HG03196 (cell line): ENCODE measurements around the gene DBN1.
"Not testable (repeated sequence)": the region's sequence is repeated elsewhere in the genome, so short reads cannot be mapped to it uniquely, and the experiment has no call there.

ENCODE experiments used
- ATAC-seq: cut with Tn5 transposase; IDR thresholded peaks from one replicate; pipeline ENCODE4 v1.9.1; 2021; ENCODE audit not compliant: unreplicated experiment

Gene DBN1

DNA sequence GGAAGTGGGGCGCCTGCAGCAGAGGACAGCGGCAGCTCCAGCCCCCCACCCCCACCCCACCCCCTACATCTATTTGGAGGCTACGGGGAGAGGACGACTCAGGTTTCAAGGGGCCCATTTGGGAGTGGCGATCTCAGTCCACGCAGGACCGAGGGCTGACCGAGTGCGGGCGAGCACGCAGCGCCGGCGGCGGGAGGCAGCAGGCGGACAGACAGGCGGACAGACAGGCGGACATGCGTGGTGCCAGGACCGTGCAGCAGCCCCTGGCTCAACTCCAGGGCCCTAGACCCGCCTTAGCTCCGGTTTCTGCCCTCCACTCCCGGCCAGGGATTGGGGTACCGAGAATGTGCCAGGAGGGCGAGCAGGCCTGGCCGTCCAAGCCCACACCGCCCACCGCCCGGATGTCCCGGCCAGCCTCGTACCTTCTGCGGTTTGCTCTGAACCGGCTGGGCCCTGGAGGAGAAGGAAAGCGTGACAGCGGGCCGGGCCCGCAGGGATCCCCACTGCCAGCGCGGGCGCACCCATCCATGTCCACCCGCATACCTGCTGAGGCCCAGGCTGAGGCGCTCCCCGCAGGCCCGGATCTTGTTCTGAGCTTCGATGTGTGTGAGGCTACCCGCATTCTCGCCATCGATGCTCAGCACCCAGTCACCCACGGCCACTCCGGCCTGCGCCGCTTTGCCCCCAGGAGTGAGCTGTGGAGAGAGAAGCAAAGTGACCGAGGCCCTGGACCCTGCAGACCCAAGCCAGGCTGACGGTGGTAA is 18.7 kb upstream of the DBN1 start:
- no peak for ATAC-seq

DNA sequence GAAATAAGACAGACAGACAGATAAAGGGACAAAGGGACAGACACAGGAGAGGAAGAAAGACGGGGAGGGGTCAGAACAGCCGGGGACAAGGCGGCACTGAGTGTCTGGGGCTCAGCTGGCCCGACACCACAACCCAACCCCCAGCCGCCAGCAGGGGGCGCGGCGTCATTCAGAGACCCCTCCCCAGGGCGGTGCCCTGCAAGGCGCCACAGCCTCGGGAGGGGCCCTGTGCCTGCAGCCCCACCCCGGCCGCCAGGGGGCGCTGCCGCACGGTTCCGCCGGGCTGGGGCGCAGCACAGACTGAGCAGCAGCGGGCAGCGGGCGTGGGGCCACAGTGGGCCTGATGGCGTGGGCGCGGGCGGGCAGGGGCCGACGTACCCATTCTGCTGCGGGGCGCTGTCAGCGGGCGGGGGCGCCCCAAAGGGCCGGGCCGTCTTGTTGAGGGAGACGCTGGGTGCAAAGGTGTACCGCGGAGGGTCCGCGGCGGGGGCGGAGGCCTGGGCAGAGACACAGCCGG is 18.1 kb upstream of the DBN1 start:
- ATAC-seq: no peak

DNA sequence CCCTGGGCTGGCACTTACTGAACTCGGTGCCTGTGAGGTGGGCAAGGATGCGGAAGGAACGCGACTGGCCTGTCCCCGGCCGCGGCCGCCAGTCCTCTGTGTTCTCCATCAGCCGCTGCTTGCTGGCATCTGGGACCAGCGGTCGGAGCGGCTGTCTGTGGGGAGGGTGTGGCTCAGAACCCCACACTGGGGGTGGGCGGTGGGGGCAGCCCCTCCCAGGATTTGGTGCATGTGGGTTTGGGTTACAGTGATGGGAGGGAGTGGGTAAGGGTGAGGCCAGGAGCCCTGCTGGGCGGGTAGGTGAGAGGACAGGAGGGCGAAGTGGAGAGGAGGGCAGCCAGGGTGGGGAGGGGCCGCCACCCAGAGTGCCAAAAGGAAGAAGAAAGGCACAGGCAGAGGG is 17.6 kb upstream of the DBN1 start:
- no peak for ATAC-seq

DNA sequence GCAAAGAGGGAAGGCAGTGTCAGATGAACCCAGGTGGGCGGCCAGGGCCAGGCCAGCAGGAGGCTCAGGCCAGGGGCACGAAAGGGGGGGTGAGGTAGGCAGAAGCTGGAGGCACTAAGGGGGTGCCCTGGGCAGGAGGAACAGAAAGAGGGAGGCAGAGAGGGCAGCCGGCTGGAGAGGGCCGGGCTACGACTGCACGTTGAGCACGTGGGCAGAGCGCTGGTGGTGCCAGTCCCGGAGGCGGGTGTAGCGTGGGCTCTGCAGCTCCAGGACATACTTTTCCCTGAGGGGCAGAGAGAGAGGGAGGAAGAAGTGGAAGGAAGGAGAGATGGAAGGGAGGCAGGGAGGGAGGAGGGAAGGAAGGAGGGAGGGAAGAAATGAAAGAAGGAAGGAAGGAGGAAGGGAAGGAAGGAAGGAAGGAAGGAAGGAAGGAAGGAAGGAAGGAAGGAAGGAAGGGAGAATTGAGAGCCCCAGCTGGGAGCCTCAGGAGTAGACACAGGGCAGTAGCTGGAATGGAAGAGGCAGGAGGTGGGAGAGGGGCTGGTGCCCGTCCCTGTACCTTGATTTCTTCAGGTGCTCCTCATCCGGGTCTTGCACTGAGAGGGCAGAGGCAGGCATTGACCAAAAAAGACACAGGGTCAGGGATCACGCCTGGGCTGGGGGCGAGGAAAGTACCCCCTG is 17.0 kb upstream of the DBN1 start:
- ATAC-seq: no peak

DNA sequence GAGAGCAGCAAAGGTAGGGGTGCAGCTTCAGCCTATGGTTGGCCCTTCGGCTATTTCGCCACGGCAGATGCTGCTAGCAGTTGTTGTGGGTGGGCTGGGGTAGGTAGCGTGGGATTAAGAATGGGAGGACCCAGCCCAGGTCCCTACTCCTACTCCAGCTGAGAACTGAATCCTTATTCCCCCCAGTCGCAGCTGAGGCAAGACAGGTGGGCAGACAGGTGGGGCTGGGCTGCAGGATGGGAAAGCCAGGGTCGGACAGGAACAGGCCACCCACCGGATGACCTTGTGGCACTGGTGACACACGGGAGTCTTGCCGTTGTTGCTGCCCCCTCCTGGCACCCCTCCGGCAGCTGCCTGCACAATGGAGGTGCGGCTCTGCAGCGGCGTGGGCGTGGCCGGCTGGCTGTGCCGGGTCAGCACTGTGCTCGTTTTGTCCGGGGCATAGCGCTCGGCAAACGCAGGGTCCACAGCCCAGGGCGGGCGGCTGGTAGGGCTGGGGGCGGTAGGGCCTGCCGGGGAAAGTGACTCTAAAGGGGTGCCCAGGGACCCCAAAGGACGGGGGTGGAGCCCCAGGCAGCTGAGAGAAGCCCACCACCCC is 15.8 kb upstream of the DBN1 start:
- no peak for ATAC-seq

DNA sequence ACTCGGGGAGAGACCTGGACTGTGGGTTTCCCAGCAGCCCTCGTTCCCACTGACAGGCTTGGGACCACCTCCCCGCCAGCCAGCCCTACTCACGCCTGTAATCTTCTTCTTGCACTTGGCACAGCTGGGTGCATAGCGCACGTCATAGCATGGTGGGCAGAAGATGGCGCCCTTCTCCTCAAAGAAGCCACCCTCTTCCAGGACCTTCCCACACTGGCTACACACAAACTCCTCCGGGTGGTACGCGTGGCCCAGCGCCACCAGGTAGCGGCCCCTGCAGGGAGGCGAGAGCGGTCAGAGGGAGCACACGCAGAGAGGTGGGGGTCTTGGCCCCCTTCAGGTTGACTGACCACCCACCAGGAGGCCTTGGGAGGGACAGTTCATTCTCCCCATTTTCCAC is 14.5 kb upstream of the DBN1 start:
- ATAC-seq: no peak

DNA sequence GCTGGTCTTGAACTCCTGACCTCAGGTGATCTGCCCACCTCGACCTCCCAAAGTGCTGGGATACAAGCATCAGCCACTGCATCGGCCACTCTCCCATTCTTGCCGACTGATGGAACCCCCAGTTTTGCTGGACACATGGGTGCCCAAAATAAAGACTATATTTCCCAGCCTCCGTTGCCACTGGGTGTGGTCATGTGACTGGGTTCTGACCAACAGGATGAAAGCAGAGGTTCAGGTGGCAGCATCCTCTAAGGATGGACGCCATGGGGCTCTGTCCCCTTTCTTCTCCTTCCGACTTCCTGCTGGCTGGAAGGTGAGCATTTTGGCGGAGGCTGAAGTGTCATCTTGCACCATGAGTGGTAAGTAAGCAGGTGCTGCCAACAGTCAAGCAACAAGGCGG is 13.7 kb upstream of the DBN1 start:
- ATAC-seq: no peak

DNA sequence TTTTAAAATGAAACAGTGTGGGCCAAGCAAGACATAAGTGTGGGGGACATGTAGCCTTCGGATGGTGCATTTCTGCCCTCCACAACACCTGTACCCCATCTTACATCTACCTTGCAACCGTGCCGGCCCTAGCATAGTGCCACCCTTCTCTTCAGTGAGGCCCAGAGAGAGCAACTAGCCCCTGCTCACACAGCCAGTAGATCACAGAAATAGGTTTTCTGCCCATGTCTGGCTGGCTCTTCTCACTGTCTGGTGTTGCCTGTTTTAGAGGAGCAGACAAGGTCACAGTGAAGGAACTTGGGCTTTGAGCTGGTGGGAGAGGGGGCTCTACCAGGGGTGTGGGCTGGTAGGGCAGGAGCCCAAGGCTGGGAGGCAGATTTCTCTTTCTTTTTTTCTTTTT is 12.8 kb upstream of the DBN1 start:
- ATAC-seq: no peak

DNA sequence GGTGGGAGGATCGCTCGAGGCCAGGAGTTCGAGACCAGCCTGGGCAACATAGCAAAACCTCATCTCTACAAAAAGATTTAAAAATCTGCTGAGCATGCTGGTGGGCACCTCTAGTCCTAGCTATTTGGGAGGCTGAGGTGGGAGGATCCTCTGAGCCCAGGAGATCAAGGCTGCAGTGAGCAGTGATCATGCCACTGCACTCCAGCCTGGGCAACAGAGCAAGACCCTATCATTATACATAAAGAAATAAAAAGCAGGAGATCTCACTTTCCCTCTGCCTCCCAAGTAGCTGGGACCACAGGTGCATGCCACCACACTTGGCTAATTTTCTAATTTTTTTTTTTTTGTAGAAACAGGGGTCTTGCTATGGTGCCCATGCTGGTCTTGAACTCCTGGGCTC is 12.3 kb upstream of the DBN1 start:
- ATAC-seq: not testable (repeated sequence)

DNA sequence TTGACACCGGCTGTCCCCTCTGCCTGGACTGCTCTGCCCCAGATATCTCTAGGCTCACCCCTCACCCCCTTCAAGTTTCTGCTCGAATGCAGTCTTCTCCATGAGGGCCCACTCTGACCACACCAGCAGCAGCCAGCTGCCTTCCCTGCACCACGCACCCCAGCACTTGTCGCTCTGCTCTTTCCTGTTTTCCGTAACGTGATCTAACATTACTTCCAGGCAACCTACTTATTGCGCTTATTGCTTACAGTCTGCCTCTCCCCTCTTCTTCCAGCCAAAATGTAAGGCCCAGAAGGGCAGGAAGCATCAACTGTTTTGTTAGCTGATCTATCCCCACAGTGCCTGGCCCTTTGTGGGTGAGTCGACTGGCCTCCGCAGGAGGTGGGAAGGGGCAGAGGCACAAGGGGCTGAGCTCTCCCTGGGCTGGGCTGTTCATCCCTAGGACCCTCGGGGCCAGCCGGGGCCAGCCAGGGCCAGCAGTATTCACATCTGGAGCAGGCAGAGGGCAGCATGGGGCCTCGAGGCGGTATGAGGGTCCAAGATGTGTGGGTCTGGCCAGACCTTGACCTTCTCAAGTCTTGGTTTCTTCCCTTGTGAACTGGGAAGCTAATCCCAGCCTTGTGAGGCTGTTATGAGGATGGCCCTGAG is 11.6 kb upstream of the DBN1 start:
- no peak for ATAC-seq

DNA sequence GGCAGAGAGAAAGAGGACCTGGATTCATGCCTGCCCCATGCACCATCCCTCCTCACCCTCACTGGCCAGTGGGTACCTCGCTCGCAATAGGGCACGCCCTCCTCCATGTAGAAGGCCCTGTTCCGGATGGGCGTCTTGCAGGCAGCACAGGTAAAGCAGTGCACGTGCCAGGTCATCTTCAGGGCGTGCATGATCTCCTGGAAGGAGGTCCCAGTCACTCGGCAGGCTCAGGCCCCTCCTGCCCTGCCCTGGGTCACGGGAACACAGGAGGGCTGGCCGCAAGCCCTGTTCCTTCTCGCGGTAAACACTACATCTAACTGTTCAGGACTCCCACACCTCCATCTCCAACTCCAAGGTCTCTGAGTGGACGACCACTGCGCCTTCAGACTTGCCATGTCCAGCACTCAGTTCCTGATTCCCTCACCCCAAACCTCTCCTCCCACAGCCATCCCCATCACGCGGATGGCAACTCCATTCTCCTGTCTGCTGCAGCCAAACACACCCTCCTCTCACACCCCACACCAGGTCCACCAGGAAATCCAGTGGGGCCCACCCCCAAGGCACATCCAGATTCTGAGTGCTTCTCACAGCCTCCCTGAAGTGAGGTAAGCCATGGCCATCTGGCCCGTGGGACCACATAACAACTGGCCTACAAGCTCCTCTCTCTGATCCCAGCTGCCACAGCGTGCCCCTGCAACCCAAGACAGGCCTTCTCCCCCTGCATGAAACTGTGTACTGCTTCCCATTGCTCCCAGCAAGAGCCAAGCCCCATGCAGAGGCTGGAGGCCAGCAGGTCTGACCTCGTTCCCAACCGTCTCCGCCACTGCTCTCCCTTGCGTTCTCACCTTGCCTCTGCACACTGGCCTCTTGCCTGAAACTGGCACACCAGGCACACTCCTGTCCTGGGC is 10.8 kb upstream of the DBN1 start:
- no peak for ATAC-seq

DNA sequence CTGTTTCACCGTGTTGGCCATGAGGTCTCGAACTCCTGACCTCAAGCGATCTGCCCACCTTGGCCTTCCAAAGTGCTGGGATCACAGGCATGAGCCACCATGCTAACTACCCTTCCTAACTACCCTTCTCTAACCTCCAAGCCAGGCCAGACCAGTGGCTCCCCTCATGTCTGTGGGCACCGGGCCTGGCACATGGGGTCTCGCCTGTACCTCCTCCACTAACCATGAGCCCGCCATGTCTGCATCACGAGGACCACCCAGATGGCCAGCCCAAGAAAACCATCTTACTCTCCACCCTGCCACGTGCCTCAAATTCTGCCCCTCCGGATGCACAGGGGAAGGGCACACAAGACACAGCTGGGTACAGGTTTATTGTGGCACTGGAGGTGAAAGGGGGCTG is 9.6 kb upstream of the DBN1 start:
- ATAC-seq: no peak

DNA sequence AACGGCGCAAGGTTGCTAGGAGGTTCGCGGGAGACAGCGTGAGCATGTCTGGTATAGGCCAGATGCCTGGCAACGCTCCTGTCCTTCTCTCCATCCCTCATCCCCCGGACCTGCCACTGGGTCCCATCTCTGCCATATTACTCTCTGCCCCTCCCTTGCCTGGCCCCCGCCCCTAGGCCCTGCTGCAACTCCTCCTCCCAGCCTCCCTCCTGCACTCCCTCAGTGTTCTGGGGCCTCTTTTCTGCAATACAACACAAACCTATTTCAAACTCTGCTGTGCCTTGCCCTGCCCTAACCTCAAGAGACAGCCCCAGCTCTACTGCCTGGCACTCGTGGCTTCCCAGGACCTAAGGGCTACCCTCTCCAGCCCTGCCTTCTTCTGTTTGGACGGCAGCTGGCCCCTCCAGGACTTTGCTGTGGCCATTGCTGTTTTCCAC is 8.9 kb upstream of the DBN1 start:
- no peak for ATAC-seq

DNA sequence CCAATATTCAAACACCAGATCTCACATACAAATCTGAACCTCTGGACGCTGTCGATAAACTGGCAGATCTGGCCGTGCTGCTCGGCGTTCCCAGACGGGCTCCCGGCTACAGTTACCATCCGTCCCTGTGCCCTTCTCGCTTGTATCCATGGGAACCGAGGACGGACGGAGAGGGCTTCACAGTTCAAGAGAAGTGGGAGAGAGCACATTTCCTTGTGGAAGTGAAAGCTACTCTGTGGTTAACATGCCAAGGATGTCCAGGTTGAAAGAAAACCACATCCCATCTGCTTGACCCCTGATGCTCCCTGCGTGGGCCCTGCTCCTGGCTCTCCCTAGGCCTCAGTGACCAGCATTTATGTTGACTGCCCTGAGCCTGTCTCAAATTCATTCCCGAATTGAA is 6.3 kb upstream of the DBN1 start:
- no peak for ATAC-seq

DNA sequence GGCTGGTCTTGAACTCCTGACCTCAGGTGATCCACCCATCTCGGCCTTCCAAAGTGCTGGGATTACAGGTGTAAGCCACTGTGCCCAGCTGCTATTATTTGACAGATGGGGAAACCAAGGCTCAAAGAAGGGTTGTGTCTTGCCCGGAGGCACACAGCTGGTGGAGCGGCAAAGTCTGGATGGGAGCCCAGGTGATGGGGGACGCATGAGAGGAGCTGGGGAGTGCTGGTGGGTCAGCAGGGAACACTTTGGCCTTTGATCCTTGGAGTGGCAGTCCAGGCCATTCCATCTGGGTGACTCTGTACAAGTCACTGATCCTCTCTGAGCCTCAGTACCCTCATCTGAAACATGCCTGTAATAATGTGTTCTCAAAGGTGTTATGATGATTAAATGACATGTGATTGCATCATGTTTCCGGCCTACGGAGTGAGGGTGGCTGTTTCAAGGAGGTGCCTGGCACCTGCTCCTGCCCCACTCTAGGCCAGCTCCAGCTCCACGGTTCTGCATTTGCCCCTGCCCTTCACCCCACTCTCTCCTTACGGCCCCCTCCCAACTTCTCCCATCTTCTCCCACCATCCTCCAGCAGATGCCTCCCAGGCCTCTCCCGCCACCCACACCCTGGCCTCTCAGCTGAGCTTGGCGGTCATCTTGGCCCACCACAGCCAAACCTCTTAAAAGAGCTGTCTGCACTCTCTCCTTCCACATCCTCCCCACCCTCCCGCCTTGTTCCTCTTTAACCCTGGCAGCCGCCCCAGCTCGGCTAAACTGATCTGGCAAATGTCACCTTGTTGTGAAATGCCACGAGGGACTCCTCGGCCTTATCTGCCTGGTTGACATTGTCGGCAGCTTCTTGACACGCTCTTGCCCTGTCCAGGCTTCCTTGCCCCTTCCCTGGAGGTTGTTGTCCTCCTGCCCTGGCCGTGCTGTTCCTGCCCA is 5.5 kb upstream of the DBN1 start:
- no peak for ATAC-seq

DNA sequence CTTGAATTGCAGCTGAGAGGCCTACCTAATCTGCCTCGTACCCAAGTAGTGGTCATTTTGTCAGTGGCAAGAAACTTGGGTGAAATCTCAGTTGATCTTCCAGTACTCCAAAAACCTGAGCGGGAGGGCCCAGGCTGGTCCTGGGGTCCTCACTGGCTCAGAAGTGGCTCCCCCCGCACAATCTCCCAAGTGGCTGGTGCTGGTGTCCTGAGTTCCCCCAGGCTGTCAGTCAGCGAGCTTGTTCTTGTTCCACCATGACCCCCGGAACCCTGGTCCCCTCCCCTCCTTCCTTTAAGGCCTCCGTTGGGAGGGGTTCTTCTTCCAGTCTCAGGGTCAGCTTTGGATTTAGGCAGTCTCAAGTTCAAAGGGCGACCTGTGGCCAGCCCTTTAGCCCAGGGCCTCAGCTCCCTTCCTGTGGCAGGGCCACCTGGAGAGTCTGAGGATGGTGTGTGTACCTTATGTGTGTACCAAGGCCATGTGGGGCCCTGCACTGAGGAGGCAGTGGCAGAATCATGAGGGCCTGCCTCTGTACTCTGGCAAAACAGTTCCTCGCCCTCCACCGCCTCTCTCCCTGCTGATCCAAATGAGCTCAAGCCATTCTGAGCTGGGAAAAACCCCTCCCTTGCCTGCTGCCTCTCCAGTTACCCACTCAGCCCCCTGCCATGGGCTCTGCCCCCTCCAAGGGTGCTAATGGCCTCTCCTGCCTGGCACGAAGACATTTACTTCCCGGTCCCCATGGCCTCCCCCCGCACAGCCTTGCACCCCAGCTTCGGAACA is 4.5 kb upstream of the DBN1 start:
- ATAC-seq: no peak

DNA sequence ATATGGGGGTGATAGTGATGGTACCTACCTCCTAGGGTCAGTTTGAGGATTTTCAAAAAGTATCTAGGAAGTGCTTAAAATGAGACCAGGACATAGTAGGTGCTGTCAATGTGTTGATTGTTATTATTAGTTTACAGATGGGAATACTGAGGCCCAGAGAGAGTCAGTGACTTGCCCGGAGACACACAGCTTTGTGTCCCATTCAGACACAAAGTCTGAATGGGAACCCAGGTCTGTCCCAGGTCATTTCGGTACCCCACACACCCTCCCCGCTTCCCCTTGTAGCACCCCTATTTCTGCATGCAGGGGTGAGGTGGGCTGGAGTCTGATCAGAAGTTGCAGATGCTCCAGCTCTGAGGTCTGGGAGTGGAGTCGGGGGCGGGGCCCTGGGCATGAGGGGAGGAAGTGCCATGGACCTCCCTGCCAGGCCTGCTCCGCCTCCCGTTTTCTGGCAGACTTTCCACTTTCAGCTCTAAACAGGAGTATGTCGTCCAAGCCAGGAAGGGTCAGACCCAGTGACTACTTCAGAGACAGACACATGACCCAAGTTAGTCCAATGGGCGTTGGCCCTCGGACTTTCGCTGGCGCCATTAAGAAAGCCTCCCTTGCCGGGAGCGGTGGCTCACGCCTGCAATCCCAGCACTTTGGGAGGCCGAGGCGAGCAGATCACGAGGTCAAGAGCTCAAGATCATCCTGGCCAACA is 3.2 kb upstream of the DBN1 start:
- ATAC-seq: no peak
